ENCODE results near the gene SCAPER.

The SCAPER gene

GRCh38 chr15:76337059-76337695 is 568.0 kb downstream of the SCAPER start:
- TF ChIP-seq FOXP2 (optimal IDR thresholded peaks at IDR 0.05; ENCODE audit: borderline replicate concordance, extremely low read depth, extremely low read length, insufficient read depth) (peak; percentile 63), SIN3A (IDR thresholded peaks at IDR 0.05; ENCODE audit: borderline replicate concordance, insufficient read depth, low read length) (no peak), TAF1 (IDR thresholded peaks at IDR 0.05; ENCODE audit: borderline replicate concordance, insufficient read depth, low read length) (no peak), POLR2AphosphoS5 (IDR thresholded peaks at IDR 0.05; ENCODE audit: low read depth, low read length) (no peak), REST (IDR thresholded peaks at IDR 0.05; ENCODE audit: insufficient read depth in 1 of 2, low read depth in 2 of 2, low read length in 2 of 2) (no peak)

- TF ChIP-seq REST (IDR thresholded peaks at IDR 0.05; ENCODE audit: insufficient read depth in 1 of 2, low read depth in 2 of 2, low read length in 2 of 2) (peak; percentile 20 to 29; a peak in 1 of 4 replicates), POLR2AphosphoS5 (IDR thresholded peaks at IDR 0.05; ENCODE audit: low read depth, low read length) (peak; percentile 96), TAF1 (IDR thresholded peaks at IDR 0.05; ENCODE audit: borderline replicate concordance, insufficient read depth, low read length) (peak; percentile 54; the same call in 1 of the 2 replicates), FOXP2 (optimal IDR thresholded peaks at IDR 0.05; ENCODE audit: borderline replicate concordance, extremely low read depth, extremely low read length, insufficient read depth) (peak; percentile 91), SIN3A (IDR thresholded peaks at IDR 0.05; ENCODE audit: borderline replicate concordance, insufficient read depth, low read length) (peak; percentile 68; the same call in 1 of the 2 replicates)
Measured at GRCh38 chr15:76336254-76337058, 568.7 kb downstream of the SCAPER start, which contains the start of gene ISL2. Gene ISL2 (plus strand): TSS chr15:76336773. CDS start chr15:76336884, 111 bp downstream.

GRCh38 chr15:76335307-76336253 is 569.6 kb downstream of the SCAPER start:
- no peak for TF ChIP-seq POLR2AphosphoS5 (IDR thresholded peaks at IDR 0.05; ENCODE audit: low read depth, low read length)
- peak; percentile 86 for TF ChIP-seq FOXP2 (optimal IDR thresholded peaks at IDR 0.05; ENCODE audit: borderline replicate concordance, extremely low read depth, extremely low read length, insufficient read depth)

GRCh38 chr15:76334438-76335306 is 570.5 kb downstream of the SCAPER start:
- no peak for TF ChIP-seq POLR2AphosphoS5 (IDR thresholded peaks at IDR 0.05; ENCODE audit: low read depth, low read length)
- TF ChIP-seq TAF1 (IDR thresholded peaks at IDR 0.05; ENCODE audit: borderline replicate concordance, insufficient read depth, low read length) = no peak
- TF ChIP-seq SIN3A (IDR thresholded peaks at IDR 0.05; ENCODE audit: borderline replicate concordance, insufficient read depth, low read length) = no peak
- no peak for TF ChIP-seq REST (IDR thresholded peaks at IDR 0.05; ENCODE audit: insufficient read depth in 1 of 2, low read depth in 2 of 2, low read length in 2 of 2)
- no peak for TF ChIP-seq FOXP2 (optimal IDR thresholded peaks at IDR 0.05; ENCODE audit: borderline replicate concordance, extremely low read depth, extremely low read length, insufficient read depth)

All from PFSK-1 (cell line).